Trophoblast cell (in vitro differentiated cells and primary cell): ENCODE data around the gene MMP28.

ENCODE experiments used
- DNase-seq, 2 donors: peaks; one replicate each; pipeline ENCODE4 v3.0.0-alpha.2; 2016
- H2AFZ ChIP-seq: 2 replicates; pipeline ENCODE4 v1.6.1; 2013; ENCODE audit warnings: low read length, moderate library complexity, mild to moderate bottlenecking; ENCODE audit not compliant: insufficient read depth, poor library complexity
- H2AK5ac ChIP-seq: 2 replicates; pipeline ENCODE4 v1.6.1; 2013; ENCODE audit warnings: mild to moderate bottlenecking, low read length
- H2BK120ac ChIP-seq: 2 replicates; pipeline ENCODE4 v1.6.1; 2013; ENCODE audit warnings: low read length, mild to moderate bottlenecking, moderate library complexity; ENCODE audit not compliant: insufficient read depth, poor library complexity
- H2BK12ac ChIP-seq: 2 replicates; pipeline ENCODE4 v1.6.1; 2013; ENCODE audit warnings: mild to moderate bottlenecking, low read length, moderate library complexity
- H2BK5ac ChIP-seq: 2 replicates; pipeline ENCODE4 v1.6.1; 2013; ENCODE audit warnings: low read length, low read depth, moderate library complexity, mild to moderate bottlenecking; ENCODE audit not compliant: poor library complexity
- H3K14ac ChIP-seq: 2 replicates; pipeline ENCODE4 v1.6.1; 2013; ENCODE audit warnings: mild to moderate bottlenecking, low read length
- H3K18ac ChIP-seq: 2 replicates; pipeline ENCODE4 v1.6.1; 2013; ENCODE audit warnings: mild to moderate bottlenecking, low read length
- H3K23ac ChIP-seq: 2 replicates; pipeline ENCODE4 v1.6.1; 2013; ENCODE audit warnings: low read length
- H3K27ac ChIP-seq: 2 replicates; pipeline ENCODE4 v1.5.1; 2013; ENCODE audit warnings: low read depth, mild to moderate bottlenecking, inconsistent platforms, low read length, moderate library complexity
- H3K27me3 ChIP-seq: 2 replicates; pipeline ENCODE4 v1.6.1; 2013; ENCODE audit warnings: inconsistent platforms, mild to moderate bottlenecking, low read length, moderate library complexity; ENCODE audit not compliant: insufficient read depth
- H3K36me3 ChIP-seq, 2 experiments: 1 replicate in 1 of 2; 2 replicates in 1 of 2; pipeline ENCODE4 v1.6.1; 2013; ENCODE audit warnings: low read length in 2 of 2, mild to moderate bottlenecking in 2 of 2, moderate library complexity in 1 of 2; ENCODE audit not compliant: insufficient read depth in 2 of 2, control insufficient read depth in 1 of 2
- H3K4ac ChIP-seq: 2 replicates; pipeline ENCODE4 v1.6.1; 2013; ENCODE audit warnings: low read depth, mild to moderate bottlenecking, low read length, moderate library complexity
- H3K4me1 ChIP-seq, 2 experiments: 1 replicate in 1 of 2; 2 replicates in 1 of 2; pipeline ENCODE4 v1.6.1; 2013; ENCODE audit warnings: low read length in 2 of 2, mild to moderate bottlenecking in 2 of 2, moderate library complexity in 1 of 2; ENCODE audit not compliant: insufficient read depth in 2 of 2, control insufficient read depth in 1 of 2
- H3K4me2 ChIP-seq: 2 replicates; pipeline ENCODE4 v1.6.1; 2013; ENCODE audit warnings: inconsistent platforms, mild to moderate bottlenecking, low read length, moderate library complexity
- H3K4me3 ChIP-seq: 2 replicates; pipeline ENCODE4 v1.5.1; 2013; ENCODE audit warnings: mild to moderate bottlenecking, low read depth, low read length, inconsistent platforms
- H3K79me1 ChIP-seq: one replicate; pipeline ENCODE4 v1.6.1; 2013; ENCODE audit warnings: low read length
- H3K79me2 ChIP-seq: 2 replicates; pipeline ENCODE4 v1.6.1; 2013; ENCODE audit warnings: low read length, mild to moderate bottlenecking; ENCODE audit not compliant: control insufficient read depth, insufficient read depth, poor library complexity
- H3K9ac ChIP-seq: 2 replicates; pipeline ENCODE4 v1.6.1; 2013; ENCODE audit warnings: mild to moderate bottlenecking, low read length
- H3K9me3 ChIP-seq: 2 replicates; pipeline ENCODE4 v1.6.1; 2013; ENCODE audit warnings: low read depth, mild to moderate bottlenecking, control low read depth, inconsistent platforms, low read length; ENCODE audit not compliant: insufficient read depth
- H4K12ac ChIP-seq: 2 replicates; pipeline ENCODE4 v1.6.1; 2013; ENCODE audit warnings: low read depth, mild to moderate bottlenecking, low read length, moderate library complexity
- H4K8ac ChIP-seq: 2 replicates; pipeline ENCODE4 v1.6.1; 2013; ENCODE audit warnings: low read depth, mild to moderate bottlenecking, low read length, moderate library complexity
- H4K91ac ChIP-seq: one replicate; pipeline ENCODE4 v1.6.1; 2013; ENCODE audit warnings: low read depth, mild to moderate bottlenecking, low read length, moderate library complexity
- WGBS: extraction: QIAGEN DNeasy Blood & Tissue Kit; methylation state at CpG from one replicate; pipeline ENCODE4 v1.1.7; 2013; ENCODE audit warnings: missing lambda C conversion rate; ENCODE audit not compliant: insufficient read length, insufficient coverage; ENCODE audit errors: extremely low coverage; 5-methylcytosine and 5-hydroxymethylcytosine counted together

Gene MMP28

GRCh38 chr17:35807371-35808144, 12.1 kb upstream of the MMP28 start:
- peaks cover 8% of the 10 kb centered on the region for H3K79me1 ChIP-seq
- no peak overlapping the region for H3K18ac ChIP-seq
- H3K9me3 ChIP-seq: peaks cover 1% of the 10 kb centered on the region
- H2BK5ac ChIP-seq: no peak overlapping the region
- H4K12ac ChIP-seq: no peak overlapping the region
- H2BK12ac ChIP-seq: no peak overlapping the region
- H3K27ac ChIP-seq: no peak overlapping the region
- no CpG with 5 or more reads among the region's 7 CpGs for WGBS
- H3K79me2 ChIP-seq: peaks cover 11% of the 10 kb centered on the region
- peaks cover 3 to 5% of the 10 kb centered on the region in 2 experiments for H3K4me1 ChIP-seq
- H3K4me3 ChIP-seq: no peak overlapping the region
- no peak overlapping the region for H3K4me2 ChIP-seq
- H3K23ac ChIP-seq: no peak overlapping the region
- H3K9ac ChIP-seq: no peak overlapping the region
- no peaks in the 10 kb centered on the region for H3K36me3 ChIP-seq
- no peak overlapping the region for H3K4ac ChIP-seq
- no peak overlapping the region for H3K14ac ChIP-seq
- no peak for DNase-seq
- H2AK5ac ChIP-seq: no peak overlapping the region
- H4K91ac ChIP-seq: no peak overlapping the region
- H2BK120ac ChIP-seq: no peak overlapping the region
- no peak overlapping the region for H4K8ac ChIP-seq
- no peak overlapping the region for H2AFZ ChIP-seq
- H3K27me3 ChIP-seq: no peaks in the 10 kb centered on the region

- H3K9ac ChIP-seq: no peak overlapping the region
- no peak overlapping the region for H4K8ac ChIP-seq
- no peak overlapping the region for H3K14ac ChIP-seq
- H3K79me2 ChIP-seq: peaks cover 4% of the 10 kb centered on the region
- H3K27me3 ChIP-seq: no peaks in the 10 kb centered on the region
- no peak overlapping the region for H3K4ac ChIP-seq
- no peak overlapping the region for H3K27ac ChIP-seq
- H3K36me3 ChIP-seq: no peaks in the 10 kb centered on the region
- H2AFZ ChIP-seq: no peak overlapping the region
- H3K23ac ChIP-seq: no peak overlapping the region
- no CpG with 5 or more reads among the region's 1 CpG for WGBS
- no peak overlapping the region for H2BK5ac ChIP-seq
- DNase-seq: peak; percentile 66 to 96
- no peak overlapping the region for H3K4me2 ChIP-seq
- no peak overlapping the region for H4K12ac ChIP-seq
- peaks cover 12% of the 10 kb centered on the region in 2 experiments for H3K4me1 ChIP-seq
- H4K91ac ChIP-seq: no peak overlapping the region
- no peak overlapping the region for H2BK12ac ChIP-seq
- H2AK5ac ChIP-seq: no peak overlapping the region
- no peak overlapping the region for H2BK120ac ChIP-seq
- H3K79me1 ChIP-seq: peaks cover 6% of the 10 kb centered on the region
- peaks cover 1% of the 10 kb centered on the region for H3K9me3 ChIP-seq
- no peak overlapping the region for H3K4me3 ChIP-seq
- no peak overlapping the region for H3K18ac ChIP-seq
Measured at GRCh38 chr17:35804658-35805192, 9.3 kb upstream of the MMP28 start.

- Histone ChIP-seq H3K9me3 (peaks cover 1% of the 10 kb centered on the region), H2AFZ (no peak overlapping the region), H3K23ac (no peak overlapping the region), H4K12ac (no peak overlapping the region), H3K79me1 (no peaks in the 10 kb centered on the region), H3K4me3 (no peak overlapping the region), H2BK12ac (no peak overlapping the region), H3K14ac (no peak overlapping the region), H3K18ac (no peak overlapping the region), H2BK120ac (no peak overlapping the region), H3K79me2 (no peaks in the 10 kb centered on the region), H4K8ac (no peak overlapping the region), H2BK5ac (no peak overlapping the region), H3K4me1 (peaks cover 9 to 12% of the 10 kb centered on the region in 2 experiments), H3K27ac (peak overlapping the region; percentile 44), H2AK5ac (no peak overlapping the region), H3K27me3 (no peaks in the 10 kb centered on the region), H3K9ac (no peak overlapping the region), H3K4me2 (peak overlapping the region; percentile 17), H3K36me3 (no peaks in the 10 kb centered on the region), H3K4ac (no peak overlapping the region), H4K91ac (no peak overlapping the region)
- no peak for DNase-seq
- no CpG with 5 or more reads among the region's 9 CpGs for WGBS
Measured at GRCh38 chr17:35801583-35802224, 6.3 kb upstream of the MMP28 start.

- Histone ChIP-seq H3K27me3 (peaks cover 2% of the 10 kb centered on the region), H3K79me2 (no peaks in the 10 kb centered on the region), H3K14ac (no peak overlapping the region), H2AFZ (no peak overlapping the region), H2AK5ac (peak overlapping the region; percentile 57), H3K9me3 (no peaks in the 10 kb centered on the region), H3K4me1 (peaks cover 9 to 15% of the 10 kb centered on the region in 2 experiments), H2BK12ac (peak overlapping the region; percentile 82), H2BK5ac (no peak overlapping the region), H2BK120ac (no peak overlapping the region), H3K18ac (no peak overlapping the region), H3K4ac (no peak overlapping the region), H3K4me3 (no peak overlapping the region), H3K79me1 (peaks cover 4% of the 10 kb centered on the region), H4K91ac (peak overlapping the region; percentile 54), H4K8ac (no peak overlapping the region), H3K27ac (no peak overlapping the region), H3K4me2 (no peak overlapping the region), H3K23ac (no peak overlapping the region), H3K9ac (no peak overlapping the region), H4K12ac (no peak overlapping the region), H3K36me3 (no peaks in the 10 kb centered on the region)
- no peak for DNase-seq
Measured at GRCh38 chr17:35799942-35800341, 4.5 kb upstream of the MMP28 start.
